ENCODE measurements around the gene CCDC17.

Gene CCDC17

GRCh38 chr1:45574105-45574626 lies 49.7 kb downstream of the CCDC17 start:
- DNase-seq = no peak

DNA sequence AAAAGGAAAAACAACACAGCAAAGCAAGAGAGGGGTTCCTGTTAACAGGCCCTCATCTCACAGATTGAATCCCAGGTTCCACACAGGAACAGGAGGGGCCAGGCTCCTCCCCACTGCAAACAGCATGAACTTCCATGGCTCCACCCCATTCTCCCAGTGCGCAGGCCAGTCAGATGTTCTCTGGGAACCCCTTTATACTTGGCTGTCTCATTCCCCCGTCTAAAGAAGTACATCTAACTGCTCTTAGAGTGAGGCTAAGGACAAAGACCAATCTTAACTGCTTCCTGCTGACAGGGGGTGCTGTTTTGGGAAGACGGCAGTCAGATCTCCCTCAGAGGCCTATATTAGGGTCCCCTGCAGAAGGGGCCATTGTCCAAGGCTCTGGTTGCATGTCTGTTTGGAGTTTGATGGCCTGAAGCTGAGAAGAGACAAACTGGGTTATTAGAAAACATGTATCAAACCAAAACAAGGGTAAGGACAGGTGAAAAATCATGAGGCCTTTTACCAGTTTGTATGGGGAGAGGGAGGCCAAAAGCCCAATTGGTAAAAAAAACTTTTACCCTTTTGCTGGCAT lies 50.5 kb downstream of the CCDC17 start:
- DNase-seq = no peak

GRCh38 chr1:45570631-45571030 lies 53.2 kb downstream of the CCDC17 start:
- DNase-seq = no peak

Data from cerebellar nuclear complex (tissue), 1 donor.